Upper lobe of left lung (tissue), 4 donors: ENCODE measurements around the gene RNASE7.

ENCODE experiments used
- CTCF ChIP-seq, 6 experiments: fragments of 450-650 bp in 4 of 6; fragments of 200-600 bp in 2 of 6; sonication (generic) in 2 of 6; IDR thresholded peaks; one replicate each; pipeline ENCODE4 v1.5.1; 2016 to 2019; ENCODE audit warnings: antibody characterized with exemption in 6 of 6
- POLR2A ChIP-seq, 4 donors: fragments of 450-650 bp; IDR thresholded peaks; one replicate each; pipeline ENCODE4 v1.5.1; 2016 to 2017; ENCODE audit warnings: antibody characterized with exemption in 4 of 4, mild to moderate bottlenecking in 2 of 4
- POLR2AphosphoS5 ChIP-seq, 2 donors: sonication (generic); formaldehyde crosslinking; IDR thresholded peaks; one replicate each; pipeline ENCODE4 v1.5.1; 2017; ENCODE audit warnings: antibody characterized with exemption in 2 of 2

- TF ChIP-seq CTCF (IDR thresholded peaks at IDR 0.05) (no peak), POLR2AphosphoS5 (IDR thresholded peaks at IDR 0.05) (no peak), POLR2A (IDR thresholded peaks at IDR 0.05) (no peak)
Measured at GRCh38 chr14:21055432-21056117, 13.4 kb downstream of the RNASE7 start.
